HEK293T (cell line): ENCODE results near the gene MZB1.

ENCODE experiments used
- FOXA1 ChIP-seq: fragments of 450-650 bp; IDR thresholded peaks from 2 replicates; pipeline ENCODE4 v1.6.1; 2016; ENCODE audit warnings: mild to moderate bottlenecking
- LEF1 ChIP-seq: fragments of 450-650 bp; IDR thresholded peaks from 2 replicates; pipeline ENCODE4 v1.6.1; 2017; ENCODE audit warnings: mild to moderate bottlenecking, borderline replicate concordance
- TARDBP ChIP-seq: fragments of 450-650 bp; IDR thresholded peaks from 2 replicates; pipeline ENCODE4 v1.6.1; 2016

- no peak for TF ChIP-seq FOXA1
- no peak for TF ChIP-seq TARDBP
- no peak for TF ChIP-seq LEF1
Observed at GRCh38 chr5:139395844-139396640, 6.3 kb upstream of the MZB1 start.
